DND-41 (cell line): ENCODE measurements around the gene MUC15.

Experiments used
- ATAC-seq: fragments of 200-7000 bp; cut with Tn5 transposase; 3 replicates; pipeline ENCODE4 v1.9.1; 2021; ENCODE audit warnings: low read depth; ENCODE audit not compliant: insufficient read depth
- DNase-seq: peaks from one replicate; pipeline ENCODE4 v3.0.0-alpha.2; 2020
- H2AFZ ChIP-seq: 2 replicates; pipeline ENCODE4 v1.6.0; 2012; ENCODE audit warnings: low read depth, low read length
- H3K27ac ChIP-seq: 2 replicates; pipeline ENCODE4 v1.5.1; 2012; ENCODE audit warnings: low read length, inconsistent platforms
- H3K27me3 ChIP-seq: fragments of 200-600 bp; sonication (generic); 2 replicates; pipeline ENCODE4 v1.6.0; 2012; ENCODE audit warnings: low read length, mild to moderate bottlenecking, inconsistent platforms; ENCODE audit not compliant: insufficient read depth, poor library complexity
- H3K36me3 ChIP-seq: 2 replicates; pipeline ENCODE4 v1.5.1; 2012; ENCODE audit warnings: low read length, inconsistent platforms; ENCODE audit not compliant: insufficient read depth
- H3K4me1 ChIP-seq: 2 replicates; pipeline ENCODE4 v1.5.1; 2012; ENCODE audit warnings: mild to moderate bottlenecking, low read length; ENCODE audit not compliant: insufficient read depth
- H3K4me2 ChIP-seq: 2 replicates; pipeline ENCODE4 v1.6.0; 2012; ENCODE audit warnings: mild to moderate bottlenecking, moderate library complexity, low read length, inconsistent platforms; ENCODE audit not compliant: insufficient read depth
- H3K4me3 ChIP-seq, 2 experiments: fragments of 200-600 bp in 1 of 2; shearing (Covaris generic) in 1 of 2; 2 replicates each; pipeline ENCODE4 v1.5.1; 2012 to 2016; ENCODE audit warnings: inconsistent platforms in 2 of 2, low read length in 2 of 2, mild to moderate bottlenecking in 2 of 2, low read depth in 1 of 2, moderate library complexity in 1 of 2
- H3K79me2 ChIP-seq: 2 replicates; pipeline ENCODE4 v1.6.0; 2012; ENCODE audit warnings: low read length, inconsistent platforms; ENCODE audit not compliant: insufficient read depth
- H3K9ac ChIP-seq: 2 replicates; pipeline ENCODE4 v1.6.0; 2012; ENCODE audit warnings: low read depth, mild to moderate bottlenecking, inconsistent platforms, low read length, moderate library complexity
- H3K9me3 ChIP-seq: 2 replicates; pipeline ENCODE4 v1.5.1; 2012; ENCODE audit warnings: low read length, moderate library complexity, mild to moderate bottlenecking, inconsistent platforms; ENCODE audit not compliant: insufficient read depth, severe bottlenecking
- H4K20me1 ChIP-seq: 2 replicates; pipeline ENCODE4 v1.6.0; 2012; ENCODE audit warnings: low read length; ENCODE audit not compliant: insufficient read depth
- CTCF ChIP-seq: IDR thresholded peaks from 2 replicates; pipeline ENCODE4 v1.5.1; 2012; ENCODE audit warnings: borderline replicate concordance, low read length, moderate library complexity, mild to moderate bottlenecking; ENCODE audit not compliant: poor library complexity, severe bottlenecking; ENCODE audit errors: extremely low read depth
- EZH2 ChIP-seq: IDR thresholded peaks from 3 replicates; pipeline ENCODE4 v1.6.1; 2012; ENCODE audit warnings: borderline replicate concordance, low read depth, mild to moderate bottlenecking, moderate library complexity, low read length, inconsistent platforms; ENCODE audit not compliant: severe bottlenecking

Gene MUC15

GRCh38 chr11:26510756-26511155 lies 61.3 kb downstream of the MUC15 start:
- no peak for ATAC-seq
- H3K4me2 ChIP-seq = no peak overlapping the region
- no peak overlapping the region for H2AFZ ChIP-seq
- no peaks in the 10 kb centered on the region for H3K4me1 ChIP-seq
- H3K36me3 ChIP-seq = no peaks in the 10 kb centered on the region
- H3K9ac ChIP-seq = no peak overlapping the region
- no peak for DNase-seq
- H3K27me3 ChIP-seq = no peaks in the 10 kb centered on the region
- no peaks in the 10 kb centered on the region for H3K9me3 ChIP-seq
- no peak overlapping the region for H3K27ac ChIP-seq
- no peak for TF ChIP-seq EZH2
- no peak for TF ChIP-seq CTCF
- no peaks in the 10 kb centered on the region for H3K79me2 ChIP-seq
- H3K4me3 ChIP-seq = no peak overlapping the region
- H4K20me1 ChIP-seq = no peaks in the 10 kb centered on the region

- Histone ChIP-seq H3K27ac (no peak overlapping the region), H4K20me1 (no peaks in the 10 kb centered on the region), H3K27me3 (no peaks in the 10 kb centered on the region), H3K4me2 (no peak overlapping the region), H3K36me3 (no peaks in the 10 kb centered on the region), H3K4me1 (no peaks in the 10 kb centered on the region), H3K79me2 (no peaks in the 10 kb centered on the region), H3K4me3 (no peak overlapping the region), H3K9me3 (no peaks in the 10 kb centered on the region), H3K9ac (no peak overlapping the region), H2AFZ (no peak overlapping the region)
- ATAC-seq (no peak), DNase-seq (no peak)
- no peak for TF ChIP-seq EZH2
- TF ChIP-seq CTCF = no peak
Measured at GRCh38 chr11:26510164-26510563, 61.9 kb downstream of the MUC15 start.
